Gastrocnemius medialis (tissue), 4 donors: ENCODE measurements around the gene MAP7.

Source experiments
- POLR2A ChIP-seq, 2 donors: fragments of 450-650 bp; IDR thresholded peaks; one replicate each; pipeline ENCODE4 v1.6.1; 2017; ENCODE audit warnings: antibody characterized with exemption in 2 of 2, mild to moderate bottlenecking in 2 of 2, moderate library complexity in 2 of 2
- TF ChIP-seq, protein P1 (sequence below), 5 experiments: fragments of 450-650 bp in 3 of 5; fragments of 200-600 bp in 2 of 5; sonication (generic) in 2 of 5; IDR thresholded peaks in 4 of 5; conservative IDR thresholded peaks in 1 of 5; 1 replicate in 4 of 5; 2 replicates in 1 of 5; pipeline ENCODE4 v1.5.1; 2016 to 2019; ENCODE audit warnings: antibody characterized with exemption in 5 of 5, mild to moderate bottlenecking in 3 of 5, moderate library complexity in 3 of 5

DNA sequence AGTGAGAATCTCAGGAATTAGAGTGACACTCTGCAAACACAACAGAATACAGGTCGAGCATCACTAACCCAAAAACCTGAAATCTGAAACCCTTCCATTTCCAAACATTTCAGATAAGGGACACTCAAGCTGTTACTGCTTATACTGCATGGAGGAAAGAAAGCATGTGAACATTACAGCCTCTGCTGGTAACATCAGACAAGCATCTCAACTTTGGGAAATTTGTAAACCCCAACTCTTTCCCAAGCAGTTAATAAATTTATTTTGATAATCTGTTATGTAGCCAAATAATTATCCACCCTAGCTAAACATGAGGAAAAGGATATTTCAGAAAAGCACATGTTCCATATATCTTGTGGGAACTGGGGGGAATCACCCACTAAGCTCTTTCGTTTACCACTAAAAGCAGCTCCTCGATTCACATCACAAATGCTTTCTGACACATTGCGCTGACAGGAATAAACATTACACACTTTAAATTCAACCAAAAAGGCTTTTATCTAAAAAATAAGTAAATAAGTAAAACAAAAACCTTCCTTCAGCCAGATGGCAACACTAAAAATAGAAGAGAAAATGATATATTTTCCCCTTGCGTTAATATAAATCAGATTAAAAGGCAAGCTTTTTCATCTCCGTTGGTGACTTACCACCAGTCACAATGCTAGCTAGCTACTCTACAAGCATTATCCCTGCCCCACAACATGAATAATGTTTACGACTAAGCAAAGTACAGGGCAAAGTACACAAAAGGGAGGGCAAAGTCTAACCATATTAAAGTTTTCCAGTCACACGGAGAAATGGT lies 120.8 kb downstream of the MAP7 start:
- TF ChIP-seq, protein P1, sequence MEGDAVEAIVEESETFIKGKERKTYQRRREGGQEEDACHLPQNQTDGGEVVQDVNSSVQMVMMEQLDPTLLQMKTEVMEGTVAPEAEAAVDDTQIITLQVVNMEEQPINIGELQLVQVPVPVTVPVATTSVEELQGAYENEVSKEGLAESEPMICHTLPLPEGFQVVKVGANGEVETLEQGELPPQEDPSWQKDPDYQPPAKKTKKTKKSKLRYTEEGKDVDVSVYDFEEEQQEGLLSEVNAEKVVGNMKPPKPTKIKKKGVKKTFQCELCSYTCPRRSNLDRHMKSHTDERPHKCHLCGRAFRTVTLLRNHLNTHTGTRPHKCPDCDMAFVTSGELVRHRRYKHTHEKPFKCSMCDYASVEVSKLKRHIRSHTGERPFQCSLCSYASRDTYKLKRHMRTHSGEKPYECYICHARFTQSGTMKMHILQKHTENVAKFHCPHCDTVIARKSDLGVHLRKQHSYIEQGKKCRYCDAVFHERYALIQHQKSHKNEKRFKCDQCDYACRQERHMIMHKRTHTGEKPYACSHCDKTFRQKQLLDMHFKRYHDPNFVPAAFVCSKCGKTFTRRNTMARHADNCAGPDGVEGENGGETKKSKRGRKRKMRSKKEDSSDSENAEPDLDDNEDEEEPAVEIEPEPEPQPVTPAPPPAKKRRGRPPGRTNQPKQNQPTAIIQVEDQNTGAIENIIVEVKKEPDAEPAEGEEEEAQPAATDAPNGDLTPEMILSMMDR (IDR thresholded peaks at IDR 0.05 in 4 of 5, conservative IDR thresholded peaks at IDR 0.05 in 1 of 5) = no peak
- TF ChIP-seq POLR2A (IDR thresholded peaks at IDR 0.05) = no peak
